NCI-H345 (cell line): ENCODE measurements around the gene GALNT18.
A peak's percentile ranks its signal among the peaks of the same experiment; 100 is the strongest.

ENCODE experiments used
- DNase-seq: peaks from one replicate; lab custom pipeline; 2025; lab: John Stamatoyannopoulos, UW

GALNT18 gene

DNA sequence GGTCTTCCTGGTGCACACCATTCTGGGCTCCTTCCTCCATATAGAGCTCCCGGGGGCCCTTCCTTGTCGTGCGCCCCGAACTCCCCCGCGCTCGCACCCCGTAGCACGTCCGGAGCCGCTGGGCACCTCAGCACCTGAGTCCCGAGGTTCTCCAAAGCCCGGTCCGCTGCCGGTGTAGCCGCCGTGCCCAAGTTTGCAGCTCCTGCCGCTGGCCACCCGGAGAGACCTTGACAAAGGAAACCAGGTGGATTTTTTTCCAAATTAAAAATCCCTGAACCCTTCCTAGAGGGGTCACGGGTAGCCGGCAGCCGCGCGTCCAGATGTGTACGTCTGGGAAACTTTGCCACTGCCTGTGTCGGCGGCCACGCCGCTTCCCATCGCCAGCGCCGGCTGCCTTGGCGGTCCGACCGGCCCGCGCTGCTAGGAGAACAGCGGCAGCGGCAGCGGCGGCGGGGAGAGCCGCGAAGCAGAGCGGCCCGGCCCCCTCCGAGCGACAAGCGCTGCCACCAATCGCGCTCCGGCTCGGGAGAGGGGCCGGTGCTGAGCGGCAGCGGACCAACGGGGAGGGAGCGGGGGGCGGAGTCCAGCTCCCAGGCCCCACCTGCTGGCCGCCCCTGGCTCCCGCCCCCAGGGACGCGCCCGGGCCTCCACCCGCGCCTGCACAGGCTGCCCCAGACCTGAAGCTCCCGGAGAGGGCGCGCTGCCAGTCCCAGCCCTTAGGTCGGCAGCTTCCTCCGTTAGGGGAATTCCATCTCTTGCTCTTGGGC is at the start of gene GALNT18:
TSS of gene GALNT18 (minus strand) at position 433 of the 767 bp plus-strand sequence.
- DNase-seq = peak; percentile 96

DNA sequence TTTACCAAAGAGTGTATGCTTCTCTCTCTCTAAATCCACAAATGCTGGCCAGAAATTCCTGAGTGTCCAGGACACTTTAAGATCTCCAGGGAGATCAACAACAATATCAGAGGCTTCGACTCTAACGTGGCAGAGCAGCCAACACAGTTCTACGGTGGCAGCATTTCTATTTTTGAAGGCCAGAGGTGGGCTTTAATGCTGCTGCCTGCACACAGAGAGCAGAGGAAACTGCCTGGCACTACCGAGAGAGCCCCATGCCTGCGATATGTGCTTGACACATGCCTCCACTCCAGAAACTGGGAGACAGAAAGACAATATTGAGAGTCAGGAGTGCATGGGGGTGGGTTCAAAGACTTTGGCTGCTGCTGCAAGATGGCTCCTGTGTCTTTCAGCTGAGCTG is 48.8 kb upstream of the GALNT18 start:
- DNase-seq = no peak

- DNase-seq = no peak
Measured at GRCh38 chr11:11669233-11669846, 47.5 kb upstream of the GALNT18 start.

GRCh38 chr11:11668781-11669180 is 47.0 kb upstream of the GALNT18 start:
- no peak for DNase-seq

- DNase-seq = no peak
Measured at GRCh38 chr11:11668274-11668673, 46.5 kb upstream of the GALNT18 start.

DNA sequence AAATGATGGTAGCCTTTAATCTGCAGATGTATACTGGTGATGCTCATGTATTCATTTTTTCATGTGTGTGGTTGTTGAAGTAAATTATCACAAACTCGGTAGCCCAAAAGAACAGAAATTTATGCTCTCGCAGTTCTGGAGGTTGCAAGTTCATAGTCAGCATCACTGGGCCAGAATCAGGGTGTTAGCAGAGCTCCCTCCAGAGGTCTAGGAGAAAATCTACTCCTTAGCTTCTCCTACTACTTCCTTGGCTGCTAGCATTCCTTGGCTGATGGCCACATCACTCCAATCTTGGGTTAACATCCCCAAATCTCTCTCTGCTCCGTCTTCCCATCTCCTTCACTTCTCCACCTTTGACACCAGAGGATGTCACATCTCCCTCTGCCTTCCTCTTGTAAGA is 45.3 kb upstream of the GALNT18 start:
- no peak for DNase-seq

DNA sequence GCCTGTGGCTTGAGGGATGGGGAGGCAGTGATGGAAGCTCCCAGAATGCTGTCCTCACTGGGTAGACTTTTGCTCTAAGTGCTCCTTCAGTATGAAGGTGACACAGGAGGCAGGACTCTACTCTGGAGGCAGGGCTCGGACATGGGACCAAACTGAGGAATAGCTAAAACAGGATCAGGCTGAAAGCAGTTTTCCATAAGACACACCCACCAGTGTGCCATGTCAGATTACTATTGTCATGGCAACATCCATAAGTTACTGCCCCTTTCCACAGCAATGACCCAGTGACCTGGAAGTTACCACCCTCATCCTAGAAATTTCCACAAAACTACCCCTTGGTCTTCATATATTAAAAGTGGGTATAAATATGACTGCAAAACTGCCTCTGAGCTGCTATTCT is 43.6 kb upstream of the GALNT18 start:
- no peak for DNase-seq

DNA sequence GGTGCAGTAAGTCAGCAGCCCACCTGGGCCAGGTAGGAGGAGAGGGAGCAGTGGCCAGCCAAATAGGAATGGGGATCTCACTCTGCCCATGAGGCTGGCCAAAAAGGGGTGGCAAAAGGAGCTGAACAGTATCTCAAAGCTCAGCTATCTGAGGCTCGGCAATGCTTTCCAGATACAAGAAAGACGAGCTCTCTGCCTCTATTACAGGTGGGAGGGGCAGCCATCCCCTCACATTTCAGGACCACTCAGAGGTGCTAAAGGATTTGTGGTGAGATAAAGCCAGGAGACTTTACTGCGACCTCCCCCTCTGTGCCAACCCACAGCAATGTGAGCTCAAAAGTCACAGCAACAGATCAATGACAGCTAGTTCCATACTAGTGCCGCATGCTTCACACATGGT is 42.1 kb upstream of the GALNT18 start:
- no peak for DNase-seq

GRCh38 chr11:11662578-11662977 is 40.8 kb upstream of the GALNT18 start:
- no peak for DNase-seq

GRCh38 chr11:11661326-11662040 is 39.7 kb upstream of the GALNT18 start:
- no peak for DNase-seq

DNA sequence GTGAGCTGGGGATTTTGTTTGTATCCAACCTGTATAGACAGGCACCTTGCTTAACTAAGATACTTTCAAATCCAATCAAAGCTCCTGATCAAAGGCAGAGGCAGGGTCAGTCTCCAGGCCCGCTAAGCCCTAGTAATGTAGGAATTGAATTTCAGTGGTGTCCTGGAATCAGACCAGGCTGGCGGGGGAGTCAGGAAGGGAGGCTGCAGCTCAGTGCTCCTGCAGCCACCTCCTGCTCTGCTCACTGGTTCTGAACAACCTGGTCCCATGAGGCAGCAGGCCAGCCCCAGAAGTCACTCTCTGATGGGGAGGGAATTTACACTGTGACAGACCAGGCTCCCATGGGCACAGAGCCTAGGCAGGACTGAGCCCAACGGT is 38.5 kb upstream of the GALNT18 start:
- DNase-seq = no peak

- no peak for DNase-seq
Measured at GRCh38 chr11:11659567-11660362, 38.0 kb upstream of the GALNT18 start.

DNA sequence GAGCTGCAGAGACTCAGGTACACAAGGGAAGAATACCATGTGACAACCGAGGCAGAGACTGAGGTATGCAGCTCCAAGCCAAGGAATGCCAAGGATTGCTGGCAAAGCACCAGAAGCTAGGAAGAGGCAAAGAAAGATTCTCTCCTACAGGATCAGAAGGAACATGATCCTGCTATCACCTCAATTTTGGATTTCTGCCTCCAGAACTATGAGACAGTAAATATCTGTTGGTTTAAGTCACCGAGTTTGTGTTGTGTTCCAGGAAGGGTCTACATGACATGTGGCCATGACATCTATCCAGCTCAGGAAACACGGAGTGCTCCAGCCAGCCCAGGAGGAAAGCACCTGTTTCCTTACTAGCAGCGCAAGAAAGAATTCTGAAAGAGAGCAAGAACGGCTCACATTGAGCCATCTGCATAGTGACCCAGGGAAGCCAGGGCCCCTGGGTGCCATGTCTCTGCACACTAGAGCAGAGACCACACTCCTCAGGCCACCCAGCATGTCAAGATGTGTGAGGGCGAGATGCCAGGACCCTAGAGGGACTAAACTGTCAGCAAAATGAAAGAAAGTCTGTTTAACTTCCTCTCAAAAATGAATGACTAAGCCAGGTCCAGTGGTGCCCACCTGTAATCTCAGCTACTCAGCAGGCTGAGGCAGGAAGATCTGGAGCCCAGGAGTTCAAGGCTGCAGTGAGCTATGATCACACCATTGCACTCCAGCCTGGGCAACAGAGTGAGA is 35.6 kb upstream of the GALNT18 start:
- no peak for DNase-seq

DNA sequence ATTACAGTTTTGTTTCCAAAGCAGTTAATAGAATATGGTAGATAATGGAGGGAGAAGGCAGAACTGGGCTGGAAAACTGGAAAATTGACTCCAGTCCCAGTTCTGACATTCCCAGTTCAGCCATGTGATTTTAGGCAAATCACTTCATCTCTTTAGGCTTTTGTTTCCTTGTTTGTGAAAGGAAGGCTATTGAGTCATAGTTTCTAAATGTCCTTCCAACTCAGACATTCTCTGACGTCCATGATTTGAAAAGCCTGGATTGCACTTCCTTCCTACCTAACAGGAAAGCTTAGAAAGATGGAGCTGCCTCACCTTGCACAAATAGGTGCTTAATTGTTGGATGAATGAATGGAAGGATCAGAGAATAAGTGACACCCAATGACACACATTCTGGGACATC is 19.8 kb upstream of the GALNT18 start:
- DNase-seq = no peak

GRCh38 chr11:11640996-11641395 is 19.2 kb upstream of the GALNT18 start:
- no peak for DNase-seq

DNA sequence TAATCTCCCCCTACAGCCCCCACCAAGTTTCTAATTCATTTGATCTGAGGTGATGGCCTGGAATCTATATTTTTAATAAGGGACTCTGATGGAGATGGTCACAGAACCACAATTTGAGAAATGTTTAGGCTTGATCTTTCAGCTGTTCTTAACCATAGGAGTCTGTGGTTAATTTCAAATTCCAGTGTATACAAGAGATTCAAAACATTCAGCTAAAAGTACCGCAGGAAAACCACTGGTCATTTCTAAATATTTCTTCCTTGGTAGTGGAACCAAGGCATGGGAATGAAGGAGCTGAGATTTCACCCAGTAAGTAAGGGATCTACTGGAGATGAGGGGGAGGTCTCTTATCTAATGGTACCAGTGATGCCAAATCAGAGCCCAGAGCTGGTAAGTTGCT is 18.3 kb upstream of the GALNT18 start:
- DNase-seq = no peak

GRCh38 chr11:11636671-11637070 is 14.9 kb upstream of the GALNT18 start:
- DNase-seq = no peak

DNA sequence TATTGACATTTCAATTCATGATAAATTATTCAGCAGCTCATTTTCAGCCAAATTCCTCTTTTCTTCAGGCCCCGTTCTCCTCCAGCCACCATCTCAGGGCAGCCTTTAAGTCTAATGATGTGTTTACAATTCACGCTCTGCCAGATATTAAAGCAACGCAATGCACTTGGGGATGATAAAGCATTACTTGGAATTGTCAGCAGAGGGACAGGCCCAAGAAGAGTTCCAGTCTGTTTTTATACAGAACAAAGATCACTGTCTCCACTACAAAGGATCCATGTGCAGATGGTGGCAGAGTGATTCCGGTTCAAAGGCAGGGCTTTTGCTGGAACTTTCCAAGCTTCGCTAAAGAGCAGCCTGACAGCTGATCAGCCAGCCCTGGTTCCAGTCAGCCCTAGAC is 13.6 kb upstream of the GALNT18 start:
- peak; percentile 6 for DNase-seq

DNA sequence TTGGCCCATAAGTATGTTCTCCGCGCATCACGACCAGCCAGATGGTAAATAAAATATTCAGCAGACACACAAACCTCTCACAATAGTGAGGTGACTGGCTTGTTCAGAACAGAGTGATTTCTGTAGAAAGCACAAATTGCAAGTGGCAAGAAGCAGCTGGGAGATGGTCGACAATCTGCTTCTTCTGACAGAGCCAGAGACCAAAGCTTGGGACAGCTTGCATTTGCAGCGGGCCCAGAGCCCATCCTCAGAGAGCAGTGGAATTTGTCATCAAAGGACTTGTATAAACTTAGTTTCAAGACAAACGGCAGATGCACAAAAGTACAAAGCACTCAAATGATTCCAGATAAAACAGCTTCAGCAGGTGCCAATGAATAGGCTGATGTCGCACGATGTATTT is 7.6 kb upstream of the GALNT18 start:
- DNase-seq = no peak

GRCh38 chr11:11628651-11629050 is 6.8 kb upstream of the GALNT18 start:
- no peak for DNase-seq

GRCh38 chr11:11626128-11626527 is 4.3 kb upstream of the GALNT18 start:
- DNase-seq = no peak

DNA sequence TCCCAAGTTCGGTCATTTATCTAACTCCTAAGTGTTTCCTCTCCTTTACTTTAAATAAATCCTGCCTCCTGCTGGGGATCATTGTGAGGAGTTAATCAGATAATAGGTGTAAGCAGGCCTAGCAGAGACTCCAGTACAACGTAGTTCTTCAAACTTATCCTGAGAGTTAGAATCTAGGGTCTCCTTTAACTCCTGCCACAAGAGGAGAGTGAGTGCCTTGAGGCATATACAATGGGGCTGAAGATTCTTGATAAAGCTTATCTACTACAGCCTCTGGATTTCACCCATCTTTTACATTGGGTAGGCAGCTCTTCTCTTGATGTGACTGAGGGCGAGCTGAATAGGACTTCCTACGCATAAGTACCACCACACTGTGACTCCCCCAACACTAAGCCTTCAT is 3.1 kb upstream of the GALNT18 start:
- no peak for DNase-seq
